ENCODE results near the gene TTYH1. TPM values are rescaled to one million over a fixed set of nuclear protein-coding genes. Genes with fewer than 3 reads are reported as not detected.

Gene TTYH1
- under 1 TPM; 0.58 to 0.91 TPM for total RNA-seq

DNA sequence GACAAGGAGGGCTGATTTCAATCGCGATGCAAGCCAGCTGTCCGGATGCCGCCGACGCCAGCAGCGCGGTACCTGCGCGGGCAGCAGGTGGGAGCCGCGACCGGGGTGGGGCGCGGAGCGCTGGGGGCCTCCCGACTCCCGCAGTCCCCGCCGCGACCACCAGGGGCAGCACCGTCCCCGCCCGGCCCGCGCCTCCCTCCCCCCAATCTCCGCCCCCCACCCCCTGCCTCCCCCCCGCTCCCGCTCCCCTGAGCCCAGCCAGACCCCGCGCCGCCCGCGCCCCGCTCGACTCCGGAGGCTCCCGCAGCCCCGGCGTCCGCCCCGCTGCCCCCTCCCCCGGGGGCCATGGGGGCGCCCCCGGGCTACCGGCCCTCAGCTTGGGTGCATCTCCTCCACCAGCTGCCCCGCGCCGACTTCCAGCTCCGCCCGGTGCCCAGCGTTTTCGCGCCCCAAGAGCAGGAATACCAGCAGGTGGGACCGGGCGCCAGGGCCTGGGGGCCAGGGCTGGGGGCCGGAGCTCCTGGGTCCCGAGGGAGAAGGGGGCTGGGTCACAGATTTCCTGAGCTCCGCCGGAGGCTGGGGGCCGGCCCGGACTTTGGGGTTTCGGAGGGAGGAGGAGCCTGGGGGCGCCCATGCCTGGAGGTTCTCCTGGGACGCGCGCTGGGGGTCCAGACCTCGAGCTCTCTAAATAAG, at the start of gene TTYH1:
Gene TTYH1, plus strand, starts transcription at position 257 of the 693 bp plus-strand sequence. Its CDS starts 89 bp downstream, at position 346.

GRCh38 chr19:54448774-54449700, 33.8 kb downstream of the TTYH1 start, which contains the start of gene LENG8:
Gene LENG8 (plus strand): TSS chr19:54449199. CDS start chr19:54451345, 2,146 bp downstream.

GRCh38 chr19:54463531-54464043, 48.3 kb downstream of the TTYH1 start, which contains the start of gene LENG9:
Gene LENG9 (minus strand): TSS chr19:54463778. CDS start chr19:54463526, 252 bp downstream.

DNA sequence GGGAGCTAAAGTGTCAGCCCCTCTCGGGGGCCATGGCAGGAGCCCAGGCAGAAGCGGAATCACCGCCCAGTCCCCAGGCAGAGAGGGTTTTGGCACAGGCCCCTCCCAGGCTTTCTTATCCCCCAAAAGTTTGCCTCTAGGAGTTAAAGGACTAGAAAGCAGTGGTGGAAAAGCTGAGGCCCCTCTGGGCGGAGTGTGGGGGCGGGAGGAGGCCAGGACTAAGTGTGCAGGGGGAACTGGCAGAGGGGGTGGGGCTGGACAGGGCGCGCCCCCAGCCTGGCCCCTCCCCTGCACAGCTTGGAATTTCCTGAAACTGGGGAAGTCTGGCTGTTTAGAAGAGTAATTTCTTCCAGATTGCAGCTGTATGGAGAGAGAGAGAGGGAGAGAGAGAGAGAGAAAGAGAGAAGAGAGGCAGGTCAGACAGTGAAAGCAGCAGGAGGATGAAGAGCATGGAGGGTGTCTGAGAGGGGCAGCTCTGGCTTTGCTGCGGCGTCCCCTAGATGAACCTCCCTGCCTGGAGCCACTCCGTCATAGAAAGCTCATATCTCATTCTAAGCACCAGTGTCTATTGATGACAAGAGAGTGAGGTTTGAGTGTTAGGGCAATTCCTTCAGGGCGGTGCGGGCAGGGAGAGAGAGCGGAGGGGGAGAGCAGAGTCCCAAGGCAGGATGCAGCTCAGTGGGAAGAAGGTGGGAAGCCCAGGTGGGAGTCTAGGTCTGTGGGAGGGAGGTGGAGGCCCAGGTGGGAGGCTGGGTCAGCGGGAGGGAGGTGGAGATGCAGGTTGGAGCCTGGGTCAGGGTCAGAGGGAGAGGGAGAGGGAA, 58.0 kb downstream of the TTYH1 start, which contains the start of gene CDC42EP5:
Gene CDC42EP5, minus strand, starts transcription at position 226 of the 821 bp plus-strand sequence. CDS start 7,749 bp downstream, outside the sequence.

Other genes starting within 250 kb of the TTYH1 start
- gene TMC4, start 242.3 kb upstream of the TTYH1 start, total RNA-seq = 1 to 10 TPM; 3.1 to 3.6 TPM
- 10 to 100 TPM; 46.0 to 46.9 TPM for gene MBOAT7, start 225.9 kb upstream of the TTYH1 start, total RNA-seq
- gene TSEN34, start 224.2 kb upstream of the TTYH1 start, total RNA-seq = 10 to 100 TPM in 1 of 2 experiments, 1 to 10 TPM in 1; 9.9 to 11.6 TPM
- 1,000 to 10,000 TPM; 1,383 to 1,428 TPM for gene RPS9, start 214.6 kb upstream of the TTYH1 start, total RNA-seq
- gene LILRB3, start 192.5 kb upstream of the TTYH1 start, total RNA-seq = 1 to 10 TPM; 4.8 to 4.9 TPM
- gene LILRA6, start 172.7 kb upstream of the TTYH1 start, total RNA-seq = under 1 TPM; 0.19 to 0.33 TPM
- gene LILRB5, start 158.2 kb upstream of the TTYH1 start, total RNA-seq = not detected
- gene LILRB2, start 134.4 kb upstream of the TTYH1 start, total RNA-seq = not detected
- not detected for gene LILRA5, start 102.3 kb upstream of the TTYH1 start, total RNA-seq
- gene LILRA4, start 76.3 kb upstream of the TTYH1 start, total RNA-seq = not detected
- gene LAIR1, start 50.5 kb upstream of the TTYH1 start, total RNA-seq = 100 to 1,000 TPM in 1 of 2 experiments, 10 to 100 TPM in 1; 99.2 to 100 TPM
- gene LENG8, start 33.7 kb downstream of the TTYH1 start, total RNA-seq = 100 to 1,000 TPM; 239 to 275 TPM
- gene LENG9, start 48.3 kb downstream of the TTYH1 start, total RNA-seq = 1 to 10 TPM; 6.3 to 7.4 TPM
- gene CDC42EP5, start 57.8 kb downstream of the TTYH1 start, total RNA-seq = not detected
- gene LAIR2, start 87.4 kb downstream of the TTYH1 start, total RNA-seq = 1 to 10 TPM; 3.6 to 3.7 TPM
- gene LILRA2, start 158.3 kb downstream of the TTYH1 start, total RNA-seq = under 1 TPM; 0.23 to 0.48 TPM
- gene LILRA1, start 178.2 kb downstream of the TTYH1 start, total RNA-seq = not detected
- gene LILRB1, start 215.0 kb downstream of the TTYH1 start, total RNA-seq = under 1 TPM; 0.10 to 0.48 TPM
- gene LILRB4, start 247.5 kb downstream of the TTYH1 start, total RNA-seq = not detected

Data from activated naive CD4-positive, alpha-beta T cell treated with anti-CD3 and anti-CD28 coated beads, Interleukin-2, amount 10 ng/mL, durations not matched to agents 5 hours and 36 hours (primary cell).